Fibroblast of skin of left biceps (primary cell): ENCODE data around the gene IQUB.
"Not testable (repeated sequence)": the region's sequence is repeated elsewhere in the genome, so short reads cannot be mapped to it uniquely, and the experiment has no call there.

Source experiments
- DNase-seq, 2 experiments: peaks; one replicate each; pipeline ENCODE4 v3.0.0-alpha.2; 2013; ENCODE audit warnings: low read depth in 2 of 2

The IQUB gene

GRCh38 chr7:123539871-123540270 is 5.5 kb upstream of the IQUB start:
- no peak for DNase-seq

- DNase-seq: no peak
Measured at GRCh38 chr7:123538897-123539296, 4.5 kb upstream of the IQUB start.

- peak; percentile 32 to 43 for DNase-seq
Measured at GRCh38 chr7:123538189-123538714, 3.9 kb upstream of the IQUB start.

- DNase-seq: no peak
Measured at GRCh38 chr7:123537026-123537642, 2.7 kb upstream of the IQUB start.

GRCh38 chr7:123535517-123535916 is 1.1 kb upstream of the IQUB start:
- no peak for DNase-seq

GRCh38 chr7:123533929-123534382 is 439 bp downstream of the IQUB start:
- no peak for DNase-seq

GRCh38 chr7:123533553-123533917 is 860 bp downstream of the IQUB start:
- no peak for DNase-seq

GRCh38 chr7:123532788-123533552 is 1.4 kb downstream of the IQUB start:
- not testable (repeated sequence) for DNase-seq

GRCh38 chr7:123532343-123532742 is 2.1 kb downstream of the IQUB start:
- DNase-seq: not testable (repeated sequence)

- not testable (repeated sequence) for DNase-seq
Measured at GRCh38 chr7:123530035-123530591, 4.3 kb downstream of the IQUB start.

- DNase-seq: no peak
Measured at GRCh38 chr7:123528265-123528664, 6.1 kb downstream of the IQUB start.

GRCh38 chr7:123527712-123528225 is 6.6 kb downstream of the IQUB start:
- DNase-seq: not testable (repeated sequence)

- not testable (repeated sequence) for DNase-seq
Measured at GRCh38 chr7:123526533-123526932, 7.9 kb downstream of the IQUB start.

GRCh38 chr7:123522066-123522465 is 12.3 kb downstream of the IQUB start:
- no peak for DNase-seq

- no peak for DNase-seq
Measured at GRCh38 chr7:123505221-123505620, 29.2 kb downstream of the IQUB start.

- DNase-seq: no peak
Measured at GRCh38 chr7:123502201-123502600, 32.2 kb downstream of the IQUB start.

- DNase-seq: no peak
Measured at GRCh38 chr7:123500878-123501489, 33.4 kb downstream of the IQUB start.

GRCh38 chr7:123499211-123499970 is 35.0 kb downstream of the IQUB start:
- DNase-seq: no peak

GRCh38 chr7:123498601-123499000 is 35.8 kb downstream of the IQUB start:
- no peak for DNase-seq

- DNase-seq: no peak
Measured at GRCh38 chr7:123498031-123498430, 36.4 kb downstream of the IQUB start.

GRCh38 chr7:123494193-123494796 is 40.1 kb downstream of the IQUB start:
- DNase-seq: peak; percentile 0 to 4
